HG03460 (cell line): ENCODE results near the gene NPC1L1.
A peak's percentile ranks its signal among the peaks of the same experiment; 100 is the strongest.

Source experiments
- ATAC-seq: cut with Tn5 transposase; IDR thresholded peaks from one replicate; pipeline ENCODE4 v1.9.1; 2021; ENCODE audit not compliant: unreplicated experiment

NPC1L1 gene

DNA sequence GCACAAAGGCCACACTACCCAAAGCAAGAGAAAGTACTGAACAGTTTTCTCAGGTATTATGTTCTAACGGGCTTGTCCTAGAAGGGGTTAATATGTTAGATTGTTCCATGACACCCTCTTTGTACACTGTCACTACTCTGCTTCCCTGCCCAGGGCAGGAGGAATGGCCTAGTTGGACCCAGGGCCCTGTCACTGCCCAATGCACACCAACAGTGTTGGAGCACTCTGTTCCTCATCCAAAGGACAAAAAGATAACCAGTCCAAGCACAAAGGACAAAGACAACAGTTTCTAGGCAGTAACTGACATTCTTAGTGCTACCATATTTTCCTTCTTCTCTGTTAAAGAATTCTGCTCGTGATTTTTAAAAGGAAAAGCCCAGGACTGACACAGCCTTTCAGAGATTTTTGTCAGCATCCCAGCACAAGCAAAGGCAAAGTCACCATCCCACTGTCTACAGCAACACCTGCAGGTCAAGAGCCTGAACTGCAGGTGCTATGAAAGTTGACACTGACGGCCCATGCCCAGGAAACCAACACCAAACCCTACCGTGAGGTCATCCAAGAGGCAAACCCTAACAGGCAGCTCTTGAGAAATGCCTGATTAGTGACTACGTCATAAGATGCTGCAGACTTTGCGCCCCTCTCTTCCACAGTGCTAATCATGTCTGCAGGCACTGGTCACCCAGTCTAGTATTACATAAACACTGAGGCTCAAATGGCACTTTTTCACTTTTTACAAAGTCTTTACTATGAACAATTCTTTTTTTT is 63.9 kb downstream of the NPC1L1 start:
- peak; percentile 74 for ATAC-seq

- no peak for ATAC-seq
Measured at GRCh38 chr7:44476313-44476712, 64.8 kb downstream of the NPC1L1 start.

GRCh38 chr7:44473295-44473694 is 67.8 kb downstream of the NPC1L1 start:
- ATAC-seq: no peak

DNA sequence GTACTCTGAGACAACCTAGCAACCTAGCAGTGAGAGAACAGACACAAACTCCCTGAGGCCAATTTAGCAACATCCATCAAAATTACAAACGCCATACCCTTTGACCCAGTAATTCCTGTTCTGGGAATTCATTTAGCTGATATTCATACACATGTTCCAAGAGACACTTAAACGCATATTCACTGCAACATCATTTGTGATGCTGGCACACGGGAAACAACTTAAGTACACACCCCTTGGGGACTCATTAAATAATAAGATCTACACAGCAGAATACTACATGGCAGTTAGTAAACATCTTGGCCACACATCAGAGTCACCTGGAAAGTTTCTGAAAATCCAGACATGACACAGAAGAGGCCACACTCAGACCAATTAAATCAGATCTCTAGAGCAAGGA is 68.3 kb downstream of the NPC1L1 start:
- no peak for ATAC-seq

DNA sequence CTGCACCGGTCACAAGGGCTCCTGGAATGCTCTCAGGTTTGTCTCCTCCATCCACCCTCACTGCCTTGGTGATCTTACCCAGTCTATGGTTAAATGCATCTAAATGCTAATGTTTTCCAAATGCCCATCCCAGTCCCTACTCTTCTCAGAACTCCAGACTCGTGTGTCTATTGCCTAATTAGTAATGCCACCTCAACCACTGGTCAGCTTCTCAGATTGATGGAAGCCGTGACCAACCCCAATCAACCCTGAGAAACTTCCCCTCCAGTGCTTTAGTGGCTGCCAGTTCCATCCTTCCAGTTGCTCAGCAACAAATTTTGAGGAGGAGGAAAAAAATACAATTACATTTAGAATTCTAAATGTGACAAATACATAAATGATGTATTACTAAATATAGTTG is 69.3 kb downstream of the NPC1L1 start:
- ATAC-seq: no peak

- no peak for ATAC-seq
Measured at GRCh38 chr7:44471436-44471835, 69.7 kb downstream of the NPC1L1 start.

- ATAC-seq: no peak
Measured at GRCh38 chr7:44470628-44471245, 70.4 kb downstream of the NPC1L1 start.

DNA sequence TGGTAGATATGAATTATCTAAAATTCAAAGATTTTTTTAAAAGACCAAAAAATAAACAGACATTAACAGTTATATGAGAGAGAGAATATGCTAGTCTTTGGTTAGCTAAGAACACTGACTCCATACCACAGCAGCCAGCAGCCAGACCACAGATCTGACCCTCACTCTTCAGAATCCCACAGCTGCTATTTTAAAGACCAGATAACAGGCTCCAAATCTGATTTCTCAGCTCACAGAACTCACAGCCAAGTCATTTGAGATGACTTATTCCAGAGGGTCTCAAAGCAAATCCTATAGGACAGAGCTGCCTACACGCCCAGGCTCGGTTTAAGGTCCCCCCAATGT is 71.0 kb downstream of the NPC1L1 start:
- no peak for ATAC-seq

GRCh38 chr7:44469461-44470134 is 71.5 kb downstream of the NPC1L1 start:
- ATAC-seq: no peak

GRCh38 chr7:44467217-44467548 is 73.9 kb downstream of the NPC1L1 start:
- ATAC-seq: no peak

DNA sequence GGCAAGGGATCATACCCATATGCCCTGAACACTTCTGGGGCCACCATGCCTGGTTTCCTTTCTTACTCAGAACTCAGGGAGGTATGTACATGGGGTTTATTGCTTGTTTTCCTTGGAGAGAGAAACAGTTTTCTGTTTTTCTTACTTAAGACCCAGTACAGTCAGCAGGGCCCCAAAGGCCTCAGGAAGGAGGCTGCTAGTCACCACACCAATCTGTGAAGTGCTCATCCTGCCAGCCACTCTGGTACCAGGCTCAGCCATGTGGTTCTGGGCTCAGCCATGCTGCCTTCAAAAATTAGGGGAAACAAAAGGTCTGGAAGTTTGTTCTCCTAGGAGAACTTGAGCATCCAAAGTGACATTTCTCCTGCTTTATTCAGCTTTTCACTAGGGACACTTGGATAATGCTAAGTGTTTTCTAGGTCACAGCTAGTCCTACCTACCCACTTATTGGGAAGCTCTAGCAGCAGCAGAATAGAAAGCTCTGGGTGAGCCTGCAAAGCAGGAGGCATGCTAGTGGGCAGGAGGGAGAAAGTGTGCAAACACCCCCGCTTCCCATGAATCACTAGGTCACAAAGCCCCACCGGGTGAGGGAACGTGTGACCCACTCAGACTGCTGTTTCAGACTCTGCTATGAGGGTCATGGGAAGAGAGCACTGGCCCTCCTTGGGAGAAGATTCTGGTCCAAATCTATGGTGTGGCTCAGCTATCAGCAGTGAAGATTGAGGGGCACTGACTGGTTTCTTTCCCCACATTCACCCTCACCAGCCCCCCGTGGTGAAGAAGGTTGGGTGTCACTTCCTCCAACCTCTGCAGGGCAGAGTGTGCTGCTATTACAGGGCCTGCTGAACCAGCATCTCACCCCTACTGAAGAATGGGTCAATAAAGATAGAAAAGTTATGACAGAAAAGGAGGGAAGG is 74.6 kb downstream of the NPC1L1 start:
- no peak for ATAC-seq

DNA sequence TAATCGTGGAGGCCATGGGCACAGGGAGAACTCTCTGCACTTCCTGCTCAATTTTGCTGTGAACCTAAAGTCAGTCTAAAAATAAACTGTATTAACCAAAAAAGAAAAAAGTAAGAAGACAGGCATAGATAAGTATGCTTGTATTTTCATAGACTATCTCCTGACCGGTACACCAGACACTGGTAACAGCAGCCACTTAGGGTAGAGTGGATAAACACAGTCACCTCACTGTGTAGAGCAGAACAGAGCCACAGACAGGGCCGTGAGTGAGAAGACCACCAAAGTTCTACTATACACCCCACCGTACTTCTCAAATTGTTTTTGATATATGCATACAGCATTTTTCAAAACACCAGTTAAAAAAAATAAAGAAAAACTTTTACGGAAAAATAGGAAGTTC is 75.6 kb downstream of the NPC1L1 start:
- no peak for ATAC-seq

GRCh38 chr7:44463169-44463808 is 77.8 kb downstream of the NPC1L1 start:
- no peak for ATAC-seq
